ENCODE measurements around the gene ZNF296.

DNA sequence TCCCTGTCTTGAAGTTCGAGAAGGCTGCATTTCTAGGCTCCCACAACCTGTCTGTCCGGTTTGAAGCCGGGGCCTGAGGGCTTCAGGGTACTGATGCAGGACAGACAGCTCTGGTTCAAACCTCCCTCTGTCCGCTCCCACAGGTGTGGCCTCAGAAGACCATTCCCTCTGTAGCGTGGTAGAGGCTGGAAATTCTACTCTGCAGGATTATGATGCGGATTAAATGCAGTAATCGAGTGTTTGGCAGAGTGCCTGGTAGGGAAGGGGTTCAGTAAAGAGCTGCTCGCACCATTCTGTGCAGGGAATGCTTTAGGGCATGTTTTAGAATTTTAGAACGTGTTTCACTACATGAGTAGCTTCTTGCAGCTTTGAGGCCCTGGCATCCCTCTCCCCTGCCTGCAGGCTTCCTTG is 47.2 kb upstream of the ZNF296 start:
- TF ChIP-seq CTCF (IDR thresholded peaks at IDR 0.05) (no peak), REST (IDR thresholded peaks at IDR 0.05; ENCODE audit: insufficient read depth in 1 of 2, low read depth in 2 of 2, low read length in 1 of 2) (no peak), POLR2AphosphoS5 (IDR thresholded peaks at IDR 0.05; ENCODE audit: low read depth, low read length) (no peak)
